H1 (cell line): ENCODE data around the gene ECI1. TPM values are rescaled to one million over a fixed set of nuclear protein-coding genes. Genes with fewer than 3 reads are reported as not detected.

Experiments used
- CREB1 ChIP-seq: IDR thresholded peaks from 2 replicates; pipeline ENCODE4 v1.6.1; 2012; ENCODE audit warnings: inconsistent platforms
- EP300 ChIP-seq, 2 experiments: IDR thresholded peaks; 1 replicate in 1 of 2; 2 replicates in 1 of 2; pipeline ENCODE4 v1.6.1; 2011 to 2012; ENCODE audit warnings: low read depth in 2 of 2, low read length in 2 of 2, mild to moderate bottlenecking in 2 of 2, borderline replicate concordance in 1 of 2, inconsistent platforms in 1 of 2, moderate library complexity in 1 of 2
- JUN ChIP-seq: IDR thresholded peaks from 2 replicates; pipeline ENCODE4 v1.6.1; 2011; ENCODE audit warnings: low read depth, mild to moderate bottlenecking, improper control_type of control experiment, low read length
- NRF1 ChIP-seq: IDR thresholded peaks from 2 replicates; pipeline ENCODE4 v1.6.1; 2011; ENCODE audit warnings: mild to moderate bottlenecking, low read depth, low read length, improper control_type of control experiment
- PHF8 ChIP-seq: fragments of 200-600 bp; sonication (generic); conservative IDR thresholded peaks from 2 replicates; pipeline ENCODE4 v1.7.1; 2012; ENCODE audit warnings: low read depth, mild to moderate bottlenecking, inconsistent platforms, low read length, moderate library complexity
- POU5F1 ChIP-seq: IDR thresholded peaks from 2 replicates; pipeline ENCODE4 v1.6.1; 2011; ENCODE audit warnings: low read depth, mild to moderate bottlenecking, low read length, moderate library complexity
- RXRA ChIP-seq: IDR thresholded peaks from 2 replicates; pipeline ENCODE4 v1.6.1; 2011; ENCODE audit warnings: low read depth, mild to moderate bottlenecking, low read length, moderate library complexity; ENCODE audit not compliant: insufficient read depth
- TAF1 ChIP-seq: IDR thresholded peaks from 2 replicates; pipeline ENCODE4 v1.6.1; 2011; ENCODE audit warnings: mild to moderate bottlenecking, low read depth, low read length
- TAF7 ChIP-seq: optimal IDR thresholded peaks from 2 replicates; pipeline ENCODE3; 2011; ENCODE audit warnings: low read depth, mild to moderate bottlenecking, inconsistent platforms, low read length, moderate library complexity, borderline replicate concordance
- TEAD4 ChIP-seq: IDR thresholded peaks from 2 replicates; pipeline ENCODE4 v1.6.1; 2012; ENCODE audit warnings: low read depth, low read length, inconsistent platforms, mixed read lengths
- polyA plus RNA-seq, 7 experiments: library from polyadenylated mRNA; depleted of rRNA in 3 of 7; stranded (reverse) in 5 of 7; unstranded in 2 of 7; fragments of >200 nt in 5 of 7; fragments of 200-250 nt in 2 of 7; gene quantifications; 1 replicate in 5 of 7; 2 replicates in 1 of 7; 4 replicates in 1 of 7; pipeline versions ENCODE4 v1.2.1 to v1.2.3, GENCODE V29; 2011 to 2013; ENCODE audit warnings: missing spikeins in 2 of 7, mixed read lengths in 2 of 7
- total RNA-seq: library from RNA; stranded (reverse); fragmentation: NEBNext Ultra II Directional; extraction: Animal tissue kit (Norgen Biotek cat#: 25700); gene quantifications from 2 replicates; pipeline ENCODE4 v1.2.1, GENCODE V29; 2021
- TF ChIP-seq, protein P1 (sequence below): fragments of 300-600 bp; sonication (generic); IDR thresholded peaks from 2 replicates; pipeline ENCODE4 v1.7.1; 2012; ENCODE audit warnings: low read length, moderate library complexity, mild to moderate bottlenecking, inconsistent platforms; ENCODE audit not compliant: insufficient replicate concordance

The ECI1 gene
- total and polyA plus RNA-seq, 2 of the 8 experiments (the other 6 are each of a cell fraction or from before 2014, with no cell fraction given), result 79.5 to 151 TPM

DNA sequence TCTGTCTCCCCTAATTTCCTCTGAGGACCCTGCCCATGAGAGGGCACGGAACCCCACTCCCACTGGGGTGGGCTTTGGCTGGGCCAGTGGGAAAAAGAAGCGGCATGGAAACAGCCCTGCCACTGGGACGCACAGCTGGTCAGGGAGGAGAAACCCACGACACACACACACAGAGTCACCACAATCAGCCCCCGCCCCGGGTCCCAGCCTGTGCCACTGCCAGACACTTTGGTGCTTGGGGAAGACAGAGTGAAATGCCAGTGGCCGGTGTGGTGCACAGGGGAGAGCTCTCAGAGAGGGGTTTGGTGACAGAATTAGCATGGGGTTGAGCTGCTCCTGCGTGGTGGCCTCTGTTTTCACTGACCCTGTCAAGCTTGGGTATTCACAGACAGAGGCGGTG lies 47.2 kb upstream of the ECI1 start (continued):
- TF ChIP-seq, protein P1, sequence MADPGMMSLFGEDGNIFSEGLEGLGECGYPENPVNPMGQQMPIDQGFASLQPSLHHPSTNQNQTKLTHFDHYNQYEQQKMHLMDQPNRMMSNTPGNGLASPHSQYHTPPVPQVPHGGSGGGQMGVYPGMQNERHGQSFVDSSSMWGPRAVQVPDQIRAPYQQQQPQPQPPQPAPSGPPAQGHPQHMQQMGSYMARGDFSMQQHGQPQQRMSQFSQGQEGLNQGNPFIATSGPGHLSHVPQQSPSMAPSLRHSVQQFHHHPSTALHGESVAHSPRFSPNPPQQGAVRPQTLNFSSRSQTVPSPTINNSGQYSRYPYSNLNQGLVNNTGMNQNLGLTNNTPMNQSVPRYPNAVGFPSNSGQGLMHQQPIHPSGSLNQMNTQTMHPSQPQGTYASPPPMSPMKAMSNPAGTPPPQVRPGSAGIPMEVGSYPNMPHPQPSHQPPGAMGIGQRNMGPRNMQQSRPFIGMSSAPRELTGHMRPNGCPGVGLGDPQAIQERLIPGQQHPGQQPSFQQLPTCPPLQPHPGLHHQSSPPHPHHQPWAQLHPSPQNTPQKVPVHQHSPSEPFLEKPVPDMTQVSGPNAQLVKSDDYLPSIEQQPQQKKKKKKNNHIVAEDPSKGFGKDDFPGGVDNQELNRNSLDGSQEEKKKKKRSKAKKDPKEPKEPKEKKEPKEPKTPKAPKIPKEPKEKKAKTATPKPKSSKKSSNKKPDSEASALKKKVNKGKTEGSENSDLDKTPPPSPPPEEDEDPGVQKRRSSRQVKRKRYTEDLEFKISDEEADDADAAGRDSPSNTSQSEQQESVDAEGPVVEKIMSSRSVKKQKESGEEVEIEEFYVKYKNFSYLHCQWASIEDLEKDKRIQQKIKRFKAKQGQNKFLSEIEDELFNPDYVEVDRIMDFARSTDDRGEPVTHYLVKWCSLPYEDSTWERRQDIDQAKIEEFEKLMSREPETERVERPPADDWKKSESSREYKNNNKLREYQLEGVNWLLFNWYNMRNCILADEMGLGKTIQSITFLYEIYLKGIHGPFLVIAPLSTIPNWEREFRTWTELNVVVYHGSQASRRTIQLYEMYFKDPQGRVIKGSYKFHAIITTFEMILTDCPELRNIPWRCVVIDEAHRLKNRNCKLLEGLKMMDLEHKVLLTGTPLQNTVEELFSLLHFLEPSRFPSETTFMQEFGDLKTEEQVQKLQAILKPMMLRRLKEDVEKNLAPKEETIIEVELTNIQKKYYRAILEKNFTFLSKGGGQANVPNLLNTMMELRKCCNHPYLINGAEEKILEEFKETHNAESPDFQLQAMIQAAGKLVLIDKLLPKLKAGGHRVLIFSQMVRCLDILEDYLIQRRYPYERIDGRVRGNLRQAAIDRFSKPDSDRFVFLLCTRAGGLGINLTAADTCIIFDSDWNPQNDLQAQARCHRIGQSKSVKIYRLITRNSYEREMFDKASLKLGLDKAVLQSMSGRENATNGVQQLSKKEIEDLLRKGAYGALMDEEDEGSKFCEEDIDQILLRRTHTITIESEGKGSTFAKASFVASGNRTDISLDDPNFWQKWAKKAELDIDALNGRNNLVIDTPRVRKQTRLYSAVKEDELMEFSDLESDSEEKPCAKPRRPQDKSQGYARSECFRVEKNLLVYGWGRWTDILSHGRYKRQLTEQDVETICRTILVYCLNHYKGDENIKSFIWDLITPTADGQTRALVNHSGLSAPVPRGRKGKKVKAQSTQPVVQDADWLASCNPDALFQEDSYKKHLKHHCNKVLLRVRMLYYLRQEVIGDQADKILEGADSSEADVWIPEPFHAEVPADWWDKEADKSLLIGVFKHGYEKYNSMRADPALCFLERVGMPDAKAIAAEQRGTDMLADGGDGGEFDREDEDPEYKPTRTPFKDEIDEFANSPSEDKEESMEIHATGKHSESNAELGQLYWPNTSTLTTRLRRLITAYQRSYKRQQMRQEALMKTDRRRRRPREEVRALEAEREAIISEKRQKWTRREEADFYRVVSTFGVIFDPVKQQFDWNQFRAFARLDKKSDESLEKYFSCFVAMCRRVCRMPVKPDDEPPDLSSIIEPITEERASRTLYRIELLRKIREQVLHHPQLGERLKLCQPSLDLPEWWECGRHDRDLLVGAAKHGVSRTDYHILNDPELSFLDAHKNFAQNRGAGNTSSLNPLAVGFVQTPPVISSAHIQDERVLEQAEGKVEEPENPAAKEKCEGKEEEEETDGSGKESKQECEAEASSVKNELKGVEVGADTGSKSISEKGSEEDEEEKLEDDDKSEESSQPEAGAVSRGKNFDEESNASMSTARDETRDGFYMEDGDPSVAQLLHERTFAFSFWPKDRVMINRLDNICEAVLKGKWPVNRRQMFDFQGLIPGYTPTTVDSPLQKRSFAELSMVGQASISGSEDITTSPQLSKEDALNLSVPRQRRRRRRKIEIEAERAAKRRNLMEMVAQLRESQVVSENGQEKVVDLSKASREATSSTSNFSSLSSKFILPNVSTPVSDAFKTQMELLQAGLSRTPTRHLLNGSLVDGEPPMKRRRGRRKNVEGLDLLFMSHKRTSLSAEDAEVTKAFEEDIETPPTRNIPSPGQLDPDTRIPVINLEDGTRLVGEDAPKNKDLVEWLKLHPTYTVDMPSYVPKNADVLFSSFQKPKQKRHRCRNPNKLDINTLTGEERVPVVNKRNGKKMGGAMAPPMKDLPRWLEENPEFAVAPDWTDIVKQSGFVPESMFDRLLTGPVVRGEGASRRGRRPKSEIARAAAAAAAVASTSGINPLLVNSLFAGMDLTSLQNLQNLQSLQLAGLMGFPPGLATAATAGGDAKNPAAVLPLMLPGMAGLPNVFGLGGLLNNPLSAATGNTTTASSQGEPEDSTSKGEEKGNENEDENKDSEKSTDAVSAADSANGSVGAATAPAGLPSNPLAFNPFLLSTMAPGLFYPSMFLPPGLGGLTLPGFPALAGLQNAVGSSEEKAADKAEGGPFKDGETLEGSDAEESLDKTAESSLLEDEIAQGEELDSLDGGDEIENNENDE, result no peak
- TF ChIP-seq PHF8 (no peak), JUN (no peak), TAF7 (no peak), RXRA (no peak), NRF1 (no peak), POU5F1 (no peak), CREB1 (no peak), EP300 (IDR thresholded peaks at IDR 0.05; ENCODE audit: borderline replicate concordance in 1 of 2, low read depth in 2 of 2, low read length in 2 of 2) (no peak), TAF1 (no peak), TEAD4 (no peak)
- TF ChIP-seq, all 59 proteins: peak for 0
